H9 (cell line): ENCODE measurements around the gene KRTAP27-1. TPM values are rescaled to one million over a fixed set of nuclear protein-coding genes. Genes with fewer than 3 reads are reported as not detected.

Experiments
- DNase-seq: peaks from one replicate; pipeline ENCODE4 v3.0.0-alpha.2; 2017
- H2AFZ ChIP-seq: one replicate; pipeline ENCODE4 v1.6.1; 2013; ENCODE audit warnings: mild to moderate bottlenecking, low read length, control low read depth, moderate library complexity
- H2AK5ac ChIP-seq: 2 replicates; pipeline ENCODE4 v1.6.1; 2013; ENCODE audit warnings: low read length, control low read depth, mixed read lengths; ENCODE audit not compliant: insufficient read length
- H2BK120ac ChIP-seq: one replicate; pipeline ENCODE4 v1.6.1; 2013; ENCODE audit warnings: low read depth, mild to moderate bottlenecking, low read length, control low read depth, inconsistent platforms; ENCODE audit not compliant: poor library complexity, severe bottlenecking
- H2BK12ac ChIP-seq: 2 replicates; pipeline ENCODE4 v1.6.1; 2013; ENCODE audit warnings: low read length, control low read depth, mixed read lengths, low read depth; ENCODE audit not compliant: insufficient read length
- H2BK15ac ChIP-seq: 2 replicates; pipeline ENCODE4 v1.6.1; 2013; ENCODE audit warnings: low read depth, low read length, control low read depth
- H2BK20ac ChIP-seq: one replicate; pipeline ENCODE4 v1.6.1; 2013; ENCODE audit warnings: low read depth, mild to moderate bottlenecking, low read length, control low read depth, inconsistent platforms; ENCODE audit not compliant: poor library complexity, severe bottlenecking
- H2BK5ac ChIP-seq: 2 replicates; pipeline ENCODE4 v1.6.1; 2013; ENCODE audit warnings: low read length, control low read depth, mixed read lengths; ENCODE audit not compliant: insufficient read length
- H3K14ac ChIP-seq: 2 replicates; pipeline ENCODE4 v1.6.1; 2013; ENCODE audit warnings: low read length, control low read depth; ENCODE audit not compliant: insufficient read depth
- H3K18ac ChIP-seq: 2 replicates; pipeline ENCODE4 v1.6.1; 2013; ENCODE audit warnings: low read depth, mild to moderate bottlenecking, mixed read lengths, low read length, control low read depth; ENCODE audit not compliant: insufficient read length
- H3K23ac ChIP-seq: 2 replicates; pipeline ENCODE4 v1.6.1; 2013; ENCODE audit warnings: low read length, control low read depth, mixed read lengths, low read depth; ENCODE audit not compliant: insufficient read length
- H3K23me2 ChIP-seq: 2 replicates; pipeline ENCODE4 v1.6.1; 2013; ENCODE audit warnings: low read depth, mild to moderate bottlenecking, mixed read lengths, low read length, control low read depth; ENCODE audit not compliant: insufficient read length, poor library complexity, severe bottlenecking
- H3K27ac ChIP-seq: 2 replicates; pipeline ENCODE4 v1.5.1; 2013; ENCODE audit warnings: low read length, control low read depth, mixed read lengths, low read depth; ENCODE audit not compliant: insufficient read length
- H3K27me3 ChIP-seq: 2 replicates; pipeline ENCODE4 v1.6.1; 2013; ENCODE audit warnings: low read length, control low read depth, inconsistent platforms; ENCODE audit not compliant: insufficient read depth
- H3K4ac ChIP-seq: 2 replicates; pipeline ENCODE4 v1.6.1; 2013; ENCODE audit warnings: low read depth, mild to moderate bottlenecking, control low read depth, inconsistent platforms, low read length, moderate library complexity
- H3K4me1 ChIP-seq: 2 replicates; pipeline ENCODE4 v1.6.1; 2013; ENCODE audit warnings: low read length, control low read depth, inconsistent platforms; ENCODE audit not compliant: insufficient read depth
- H3K4me2 ChIP-seq: 2 replicates; pipeline ENCODE4 v1.6.1; 2013; ENCODE audit warnings: low read length, control low read depth, mixed read lengths; ENCODE audit not compliant: insufficient read length, insufficient read depth
- H3K56ac ChIP-seq: 2 replicates; pipeline ENCODE4 v1.6.1; 2013; ENCODE audit warnings: low read depth, mild to moderate bottlenecking, mixed read lengths, low read length, control low read depth; ENCODE audit not compliant: insufficient read length
- H3K79me1 ChIP-seq: 2 replicates; pipeline ENCODE4 v1.6.1; 2013; ENCODE audit warnings: low read depth, mild to moderate bottlenecking, moderate library complexity, low read length, control low read depth, inconsistent platforms; ENCODE audit not compliant: insufficient read depth, poor library complexity, severe bottlenecking
- H3K79me2 ChIP-seq: 2 replicates; pipeline ENCODE4 v1.6.1; 2013; ENCODE audit warnings: low read length, control low read depth, inconsistent platforms; ENCODE audit not compliant: insufficient read depth
- H3K9ac ChIP-seq: 2 replicates; pipeline ENCODE4 v1.6.1; 2013; ENCODE audit warnings: low read length, control low read depth, mixed read lengths; ENCODE audit not compliant: insufficient read length; ENCODE audit errors: extremely low read depth
- H3K9me3 ChIP-seq: one replicate; pipeline ENCODE4 v1.6.1; 2013; ENCODE audit warnings: low read depth, low read length, inconsistent platforms; ENCODE audit not compliant: control insufficient read depth
- H3T11ph ChIP-seq: one replicate; pipeline ENCODE4 v1.6.1; 2013; ENCODE audit warnings: mild to moderate bottlenecking, low read length, control low read depth, inconsistent platforms
- H4K20me1 ChIP-seq: one replicate; pipeline ENCODE4 v1.6.1; 2013; ENCODE audit not compliant: control insufficient read depth, insufficient read length, insufficient read depth
- H4K5ac ChIP-seq: 2 replicates; pipeline ENCODE4 v1.6.1; 2013; ENCODE audit warnings: low read depth, mild to moderate bottlenecking, mixed read lengths, low read length, control low read depth; ENCODE audit not compliant: insufficient read length
- H4K8ac ChIP-seq: replicated peaks from 2 replicates; pipeline ENCODE4 v1.6.1; 2013; ENCODE audit warnings: low read length, control low read depth, mixed read lengths, low read depth; ENCODE audit not compliant: insufficient read length
- H4K91ac ChIP-seq: 2 replicates; pipeline ENCODE4 v1.6.1; 2013; ENCODE audit warnings: low read depth, mild to moderate bottlenecking, moderate library complexity, mixed read lengths, low read length, control low read depth; ENCODE audit not compliant: insufficient read length
- H3K27ac Mint-ChIP-seq, 3 experiments: 2 replicates in 2 of 3; 3 replicates in 1 of 3; pipeline ENCODE4 v1.8.0; 2020 to 2021; ENCODE audit warnings: mixed read lengths in 3 of 3, mild to moderate bottlenecking in 1 of 3, moderate library complexity in 1 of 3
- H3K27me3 Mint-ChIP-seq: 2 replicates; pipeline ENCODE4 v1.8.0; 2021; ENCODE audit warnings: low read depth, mild to moderate bottlenecking, moderate library complexity, mixed read lengths
- H3K36me3 Mint-ChIP-seq, 3 experiments: 2 replicates in 2 of 3; 3 replicates in 1 of 3; pipeline ENCODE4 v1.8.0; 2020 to 2021; ENCODE audit warnings: low read depth in 3 of 3, mixed read lengths in 3 of 3; ENCODE audit not compliant: insufficient read depth in 1 of 3
- H3K4me1 Mint-ChIP-seq, 2 experiments: 2 replicates each; pipeline ENCODE4 v1.8.0; 2020; ENCODE audit warnings: mixed read lengths in 2 of 2
- H3K4me3 Mint-ChIP-seq, 2 experiments: 2 replicates in 1 of 2; 3 replicates in 1 of 2; pipeline ENCODE4 v1.8.0; 2020 to 2021; ENCODE audit warnings: mild to moderate bottlenecking in 2 of 2, mixed read lengths in 2 of 2, moderate library complexity in 1 of 2
- H3K9me3 Mint-ChIP-seq, 2 experiments: 2 replicates in 1 of 2; 3 replicates in 1 of 2; pipeline ENCODE4 v1.8.0; 2020; ENCODE audit warnings: mild to moderate bottlenecking in 2 of 2, mixed read lengths in 2 of 2, moderate library complexity in 1 of 2
- CTCF ChIP-seq: fragments of 200-600 bp; sonication (generic); conservative IDR thresholded peaks from 3 replicates; pipeline ENCODE4 v1.8.0; 2021; ENCODE audit warnings: antibody characterized with exemption, mild to moderate bottlenecking
- WGBS: extraction: QIAGEN DNeasy Blood & Tissue Kit; methylation state at CpG from one replicate; pipeline ENCODE4 v1.1.7; 2013; ENCODE audit warnings: missing lambda C conversion rate, low lambda C conversion rate, mixed read lengths; ENCODE audit not compliant: insufficient read length; ENCODE audit errors: extremely low coverage; 5-methylcytosine and 5-hydroxymethylcytosine counted together
- total RNA-seq: library from RNA; stranded (reverse); gene quantifications from 2 replicates; pipeline ENCODE4 v1.2.1, GENCODE V29; 2021

KRTAP27-1 gene
- total RNA-seq, 1 experiment from 2014 or later: not detected

GRCh38 chr21:30306884-30307283 is 30.6 kb downstream of the KRTAP27-1 start:
- Histone ChIP-seq H3K4me1 (no peaks in the 10 kb centered on the region), H3K23ac (no peak overlapping the region), H3K4me2 (no peak overlapping the region), H3K18ac (no peak overlapping the region), H2AFZ (no peak overlapping the region), H2BK5ac (no peak overlapping the region), H3K27me3 (no peaks in the 10 kb centered on the region), H2AK5ac (no peak overlapping the region), H3T11ph (no peak overlapping the region), H2BK15ac (no peak overlapping the region), H4K5ac (no peak overlapping the region), H2BK12ac (no peak overlapping the region), H3K56ac (no peak overlapping the region), H3K79me1 (no peaks in the 10 kb centered on the region), H4K8ac (no peak overlapping the region), H3K27ac (no peak overlapping the region), H4K20me1 (no peaks in the 10 kb centered on the region), H2BK20ac (no peak overlapping the region), H3K79me2 (no peaks in the 10 kb centered on the region), H3K14ac (no peak overlapping the region), H3K9ac (no peak overlapping the region), H3K23me2 (no peaks in the 10 kb centered on the region), H4K91ac (no peak overlapping the region), H3K9me3 (no peaks in the 10 kb centered on the region), H3K4ac (no peak overlapping the region), H2BK120ac (no peak overlapping the region)
- Mint-ChIP-seq H3K4me3 (no peak overlapping the region), H3K4me1 (no peaks in the 10 kb centered on the region), H3K9me3 (no peaks in the 10 kb centered on the region), H3K36me3 (no peaks in the 10 kb centered on the region), H3K27me3 (no peaks in the 10 kb centered on the region), H3K27ac (peak overlapping the region in 1 of 3 experiments; percentile 45; a peak in 2 of 7 replicates)
- DNase-seq: no peak
- WGBS: no CpG with 5 or more reads among the region's 2 CpGs
- no peak for TF ChIP-seq CTCF
